HPDE6-E6E7 (cell line): ENCODE results near the gene EGFR.
A peak's percentile ranks its signal among the peaks of the same experiment; 100 is the strongest.

Source experiments
- DNase-seq: peaks from one replicate; pipeline ENCODE4 v3.0.0; 2011; ENCODE audit warnings: missing footprints; ENCODE audit errors: extremely low spot score

The EGFR gene

GRCh38 chr7:55101359-55101758 is 82.5 kb downstream of the EGFR start:
- no peak for DNase-seq

DNA sequence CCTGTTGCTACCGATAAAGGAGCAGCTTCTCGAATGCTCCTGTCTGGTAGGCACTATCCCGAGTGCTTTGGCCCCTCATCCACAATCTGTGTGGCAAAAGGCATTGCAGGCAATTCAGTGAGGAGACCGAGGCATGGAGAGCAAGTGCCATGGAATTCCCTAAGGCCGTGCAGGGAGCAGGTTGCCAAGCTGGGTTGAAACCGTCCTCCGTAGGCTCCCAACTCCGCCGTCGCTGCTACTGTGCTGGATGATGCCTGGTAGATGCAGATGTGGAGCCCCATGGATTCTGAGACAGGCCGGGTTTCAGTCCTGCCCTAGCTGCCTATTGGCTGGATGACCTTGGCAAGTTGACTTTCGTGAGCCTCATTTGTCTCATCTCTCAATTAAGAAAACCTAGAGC is 85.3 kb downstream of the EGFR start:
- DNase-seq: no peak

DNA sequence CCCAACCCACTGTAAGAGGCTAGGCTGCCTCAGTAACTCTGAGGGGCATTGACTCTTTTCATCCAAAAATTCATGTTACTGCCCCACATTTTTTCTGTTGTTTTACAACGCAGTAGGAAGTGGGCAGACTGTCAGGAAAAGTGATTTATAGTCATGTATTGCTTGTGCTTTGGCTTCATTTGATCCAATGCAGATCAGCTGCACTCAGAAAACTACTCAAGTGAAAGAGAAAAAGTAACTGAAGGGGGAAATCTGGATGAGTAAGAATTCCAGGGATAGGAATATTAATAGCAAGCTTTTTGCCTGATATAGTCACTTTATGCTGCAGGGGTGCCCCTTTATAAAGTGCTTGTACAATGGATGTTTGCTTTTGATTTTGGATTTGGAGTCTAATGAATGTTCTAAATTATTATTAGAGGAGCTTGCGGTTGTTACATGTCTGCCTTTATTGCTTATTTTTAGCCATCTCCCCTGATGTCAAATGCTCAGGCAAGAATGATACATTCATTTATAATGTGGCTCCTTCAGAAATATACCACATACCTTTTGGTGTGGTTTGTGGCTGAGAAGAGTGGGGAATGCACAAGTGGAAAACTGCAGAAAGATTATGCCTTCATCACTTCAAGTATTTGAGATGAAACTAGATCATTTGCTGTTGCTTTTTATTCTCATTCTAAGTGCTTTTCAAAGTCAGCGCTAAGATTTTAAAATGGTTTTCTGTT is 86.1 kb downstream of the EGFR start:
- no peak for DNase-seq

- no peak for DNase-seq
These were observed 87.1 kb downstream of the EGFR start for GRCh38 chr7:55105952-55106351.

DNA sequence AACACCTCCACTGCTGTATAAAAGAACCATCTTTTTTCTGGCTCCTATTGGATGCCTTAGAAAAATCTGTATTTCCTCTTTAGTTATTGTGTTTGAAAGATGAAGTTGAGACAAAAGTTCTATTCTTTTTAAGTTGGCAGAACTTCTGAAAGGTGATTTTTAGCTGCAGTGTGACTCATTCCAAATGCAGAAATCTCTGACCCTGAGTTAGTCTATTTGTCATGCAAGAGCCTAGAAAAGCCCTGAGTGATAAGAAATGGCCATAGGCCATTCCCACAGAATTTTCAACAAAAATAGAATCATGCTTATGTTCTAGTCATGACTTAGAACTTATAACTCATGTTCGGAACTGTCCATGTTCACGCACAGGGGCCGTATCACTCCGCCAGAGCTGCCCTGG is 89.1 kb downstream of the EGFR start:
- DNase-seq: no peak

GRCh38 chr7:55108401-55108800 is 89.6 kb downstream of the EGFR start:
- DNase-seq: no peak

- no peak for DNase-seq
These were observed 90.0 kb downstream of the EGFR start for GRCh38 chr7:55108818-55109217.

DNA sequence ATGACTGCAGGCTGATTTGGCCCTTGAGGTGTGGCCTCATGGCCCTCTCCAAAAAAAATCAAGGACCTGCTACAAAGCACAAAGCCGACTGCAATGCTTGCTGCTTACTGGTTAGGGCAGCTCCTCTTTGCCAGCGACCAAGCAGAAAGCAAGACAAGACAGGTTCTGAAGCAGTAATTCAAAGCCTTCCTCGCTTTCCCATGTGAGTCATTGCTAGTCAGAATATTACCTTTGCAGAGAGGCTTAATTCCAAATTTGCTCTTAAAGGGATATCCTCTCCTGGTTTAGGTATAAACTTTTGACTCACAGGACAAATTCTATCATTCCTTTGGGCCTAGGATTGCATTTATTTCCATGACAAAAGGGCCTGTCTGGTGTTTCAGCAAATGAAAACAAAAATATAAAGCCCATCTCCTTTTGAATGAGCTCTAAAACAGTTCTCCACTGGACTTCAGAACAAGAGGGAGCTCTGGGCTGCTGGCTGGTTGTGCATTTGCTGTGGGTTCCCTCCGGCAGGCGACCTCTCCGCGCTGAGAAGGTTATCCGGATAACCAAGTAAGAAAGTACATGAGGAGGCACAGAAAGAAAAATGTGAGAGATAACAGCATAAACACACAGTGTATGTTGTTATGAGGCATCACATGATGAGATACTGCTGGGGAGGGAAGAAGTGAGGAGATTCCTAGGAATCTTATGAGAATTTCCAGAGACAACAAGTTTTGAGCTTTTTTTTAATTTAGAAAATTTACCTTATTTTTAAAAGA is 90.8 kb downstream of the EGFR start:
- DNase-seq: peak; percentile 52

DNA sequence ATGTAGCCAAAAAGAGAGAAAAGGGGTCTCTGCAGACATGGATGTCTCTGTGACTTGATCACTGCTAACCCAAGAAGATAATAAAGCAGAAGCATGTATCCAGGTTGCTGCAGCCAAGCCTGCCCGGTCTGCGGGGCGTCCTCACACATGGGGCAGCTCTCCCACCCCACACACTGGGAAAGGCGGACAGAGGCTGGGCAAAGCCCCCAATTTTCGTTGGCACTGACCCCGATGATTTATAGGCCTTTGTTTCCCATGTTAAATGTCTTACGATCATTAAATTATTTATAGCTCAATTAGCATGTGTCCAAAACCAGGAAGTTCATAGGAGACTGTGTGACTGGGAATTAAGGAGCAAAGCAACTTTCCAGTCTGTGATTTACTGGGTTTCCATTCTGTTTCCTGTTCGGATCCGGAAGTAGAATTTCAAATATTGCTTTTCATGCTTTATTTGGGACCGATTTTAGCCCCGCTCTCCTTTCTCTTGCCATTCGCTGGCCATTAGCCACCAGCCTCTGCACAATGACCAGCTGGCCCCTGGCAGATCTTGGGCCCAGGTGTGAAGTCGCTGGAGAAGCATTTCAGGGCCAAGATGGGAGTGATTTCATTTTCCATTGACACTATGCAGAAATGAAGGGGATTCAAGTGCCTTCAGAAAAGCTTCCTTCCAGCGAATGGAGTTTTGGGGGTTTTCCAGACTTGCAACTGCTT is 91.6 kb downstream of the EGFR start:
- no peak for DNase-seq

- no peak for DNase-seq
These were observed 92.2 kb downstream of the EGFR start for GRCh38 chr7:55110993-55111361.

DNA sequence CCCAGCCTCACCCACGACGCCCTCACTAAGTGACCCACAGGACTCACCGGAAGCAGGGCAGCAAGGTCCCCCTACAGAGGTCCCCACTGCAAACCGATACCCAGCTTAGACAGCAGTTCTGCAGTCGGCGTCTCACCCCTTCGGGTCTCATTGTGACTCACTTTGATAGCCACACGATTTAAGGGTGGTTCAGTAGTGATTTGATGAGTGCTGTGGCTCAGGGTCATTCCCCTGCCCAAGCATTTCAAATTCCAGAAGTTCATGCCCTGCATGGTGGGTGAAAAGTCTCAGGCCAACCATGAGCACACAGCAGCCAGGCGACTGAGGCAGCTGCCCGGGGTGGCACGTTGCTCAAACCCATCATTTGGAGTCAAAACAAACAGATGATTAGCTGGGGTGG is 93.2 kb downstream of the EGFR start:
- DNase-seq: no peak

DNA sequence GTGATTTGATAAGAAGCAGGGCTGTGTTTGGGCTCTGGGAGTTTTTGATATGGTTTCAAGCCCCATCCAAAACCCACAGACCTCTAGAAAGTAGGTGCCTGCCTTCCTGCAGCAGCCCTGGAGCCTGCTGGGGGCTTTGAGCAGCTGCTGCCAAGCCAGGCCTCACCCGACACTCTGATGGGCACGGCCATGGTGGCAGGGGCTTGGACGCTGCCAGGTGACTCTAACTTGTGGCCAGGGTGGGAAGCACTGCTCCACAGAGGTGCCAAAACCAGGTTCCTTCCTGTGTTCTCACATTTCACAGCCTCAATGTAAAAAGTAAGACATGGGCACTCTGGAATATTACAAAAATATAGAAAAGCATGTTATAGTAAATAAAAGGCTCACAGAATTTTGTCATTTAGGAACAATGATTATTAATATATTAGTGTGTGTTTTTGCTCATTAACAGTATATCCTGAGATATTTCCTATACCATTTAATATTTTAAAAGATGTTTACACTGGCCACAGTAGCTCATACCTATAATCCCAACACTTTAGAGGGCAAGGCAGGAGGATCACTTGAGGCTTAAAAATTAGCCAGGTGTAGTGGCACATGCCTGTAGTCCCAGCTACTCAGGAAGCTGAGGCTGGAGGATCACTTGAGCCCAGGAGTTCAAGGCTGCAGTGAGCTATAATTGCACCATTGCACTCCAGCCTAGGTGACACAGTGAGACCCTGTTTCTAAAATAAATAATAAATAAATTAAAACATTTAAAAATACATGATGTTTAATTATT is 95.1 kb downstream of the EGFR start:
- no peak for DNase-seq

- DNase-seq: no peak
These were observed 98.5 kb downstream of the EGFR start for GRCh38 chr7:55117286-55117685.

DNA sequence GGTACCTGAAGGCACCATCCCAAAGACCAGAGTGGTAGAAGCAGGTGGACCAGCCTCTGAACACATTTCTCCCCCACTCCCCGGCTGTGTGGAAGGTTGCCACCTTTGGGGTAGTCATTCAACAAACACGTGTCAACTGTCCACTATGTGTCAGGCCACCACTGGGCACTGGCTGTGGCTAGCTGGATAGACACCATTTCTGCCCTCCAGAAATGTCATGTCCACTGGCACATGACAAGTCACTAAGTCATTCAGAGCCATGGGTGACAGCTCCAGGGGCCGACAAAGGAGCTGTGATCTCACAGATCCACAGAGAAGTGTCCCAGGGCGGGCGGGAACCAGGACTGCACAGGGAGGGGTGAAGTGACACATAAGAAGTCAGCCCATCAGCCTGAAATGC is 99.6 kb downstream of the EGFR start:
- DNase-seq: no peak

- no peak for DNase-seq
These were observed 100.8 kb downstream of the EGFR start for GRCh38 chr7:55119571-55119970.

GRCh38 chr7:55120074-55120473 is 101.3 kb downstream of the EGFR start:
- DNase-seq: no peak

DNA sequence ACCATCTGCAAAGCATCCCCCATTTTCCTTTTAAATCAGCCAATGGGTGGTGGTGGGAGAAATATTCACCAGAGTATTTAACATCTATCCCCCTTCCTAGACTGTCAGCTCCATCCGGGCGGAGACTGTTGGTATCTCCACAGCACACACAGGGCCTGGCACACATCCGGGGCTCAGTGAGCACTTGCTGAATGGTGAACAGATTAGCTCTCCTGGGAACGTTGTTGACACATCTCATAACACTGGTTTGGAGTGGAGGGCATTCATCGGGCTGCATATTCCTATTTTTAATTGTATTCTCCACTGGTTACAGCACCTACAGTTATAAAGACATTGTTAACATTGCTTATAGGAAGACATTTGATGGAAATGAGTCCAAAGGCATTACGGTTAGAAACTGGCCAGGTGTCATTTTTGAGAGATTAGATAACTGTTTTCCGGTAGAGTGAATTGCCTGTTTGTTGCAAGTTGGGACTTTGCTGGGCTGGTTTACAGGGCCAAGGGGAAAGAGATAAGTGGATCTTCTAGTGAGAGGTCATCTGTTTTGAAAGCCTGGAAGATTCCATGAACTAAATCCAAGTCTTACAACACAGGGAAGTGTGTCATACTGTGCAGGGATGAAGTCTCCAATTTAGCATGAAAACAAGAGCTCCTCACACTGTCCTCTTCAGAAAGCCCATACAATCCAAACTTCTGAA is 101.8 kb downstream of the EGFR start:
- peak; percentile 45 for DNase-seq

- no peak for DNase-seq
These were observed 102.4 kb downstream of the EGFR start for GRCh38 chr7:55121249-55121648.

DNA sequence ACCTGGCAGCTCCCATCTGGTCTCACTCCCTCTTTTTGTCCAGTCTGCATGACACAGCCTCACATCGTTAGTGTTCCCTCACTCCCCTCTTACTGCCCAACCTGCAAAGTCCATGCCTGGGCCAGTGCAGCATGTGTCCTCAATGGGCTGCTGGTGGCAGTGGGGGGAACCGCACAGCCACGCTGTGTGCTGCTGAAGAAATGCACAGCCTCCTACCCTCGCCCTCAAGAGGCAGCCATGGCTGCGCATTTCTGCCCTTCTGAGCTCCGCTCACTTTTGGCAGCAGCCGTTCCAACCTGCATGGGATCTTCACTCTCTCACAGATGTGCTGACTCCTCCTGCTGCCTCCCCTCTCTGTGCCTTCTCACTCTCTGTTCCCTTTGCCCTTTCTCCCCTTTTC is 103.4 kb downstream of the EGFR start:
- no peak for DNase-seq

- DNase-seq: no peak
These were observed 106.4 kb downstream of the EGFR start for GRCh38 chr7:55124989-55125875.
